ENCODE data around the gene PRR13.

PRR13 gene

DNA sequence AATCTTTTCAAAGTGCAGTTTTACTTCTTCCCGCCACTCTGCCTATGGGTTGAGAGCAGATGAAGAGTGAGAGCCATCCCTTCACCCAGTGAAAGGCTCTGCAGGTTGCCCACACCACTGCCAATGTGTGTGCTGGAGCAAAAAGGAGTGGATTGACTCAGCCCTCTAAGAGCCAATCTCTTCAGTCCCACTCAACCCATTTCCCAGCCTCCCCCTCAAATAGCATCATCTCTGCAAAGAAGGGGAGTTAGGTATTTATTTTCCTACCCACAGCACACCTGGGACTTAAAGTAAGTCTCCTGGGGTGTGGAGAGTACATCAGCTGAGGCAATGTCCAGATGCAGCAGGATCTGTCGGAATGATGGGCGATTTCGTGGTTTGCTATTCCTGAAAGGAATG, 42.4 kb downstream of the PRR13 start:
- Histone ChIP-seq H3K27me3 (ENCODE audit: control insufficient read depth, low read length) (no peaks in the 10 kb centered on the region), H3K4me2 (ENCODE audit: low read length) (no peak overlapping the region), H3K36me3 (ENCODE audit: control insufficient read depth, low read length) (peaks cover 66% of the 10 kb centered on the region), H3K4me1 (ENCODE audit: control insufficient read depth, low read length) (no peaks in the 10 kb centered on the region), H3K9me2 (replicated peaks; ENCODE audit: control insufficient read depth, low read length) (no peaks in the 10 kb centered on the region), H3K79me2 (ENCODE audit: control insufficient read depth, low read length) (no peaks in the 10 kb centered on the region), H3F3A (ENCODE audit: control insufficient read depth, insufficient read depth) (peaks cover 45% of the 10 kb centered on the region), H3K4me3 (ENCODE audit: low read length) (no peak overlapping the region), H4K20me1 (ENCODE audit: control insufficient read depth, insufficient read depth, low read depth, low read length) (peaks cover 18% of the 10 kb centered on the region), H3K9me3 (ENCODE audit: control insufficient read depth, insufficient read depth, low read length) (no peaks in the 10 kb centered on the region), H3K27ac (ENCODE audit: low read depth, low read length) (no peak overlapping the region)
- TF ChIP-seq, protein P1, sequence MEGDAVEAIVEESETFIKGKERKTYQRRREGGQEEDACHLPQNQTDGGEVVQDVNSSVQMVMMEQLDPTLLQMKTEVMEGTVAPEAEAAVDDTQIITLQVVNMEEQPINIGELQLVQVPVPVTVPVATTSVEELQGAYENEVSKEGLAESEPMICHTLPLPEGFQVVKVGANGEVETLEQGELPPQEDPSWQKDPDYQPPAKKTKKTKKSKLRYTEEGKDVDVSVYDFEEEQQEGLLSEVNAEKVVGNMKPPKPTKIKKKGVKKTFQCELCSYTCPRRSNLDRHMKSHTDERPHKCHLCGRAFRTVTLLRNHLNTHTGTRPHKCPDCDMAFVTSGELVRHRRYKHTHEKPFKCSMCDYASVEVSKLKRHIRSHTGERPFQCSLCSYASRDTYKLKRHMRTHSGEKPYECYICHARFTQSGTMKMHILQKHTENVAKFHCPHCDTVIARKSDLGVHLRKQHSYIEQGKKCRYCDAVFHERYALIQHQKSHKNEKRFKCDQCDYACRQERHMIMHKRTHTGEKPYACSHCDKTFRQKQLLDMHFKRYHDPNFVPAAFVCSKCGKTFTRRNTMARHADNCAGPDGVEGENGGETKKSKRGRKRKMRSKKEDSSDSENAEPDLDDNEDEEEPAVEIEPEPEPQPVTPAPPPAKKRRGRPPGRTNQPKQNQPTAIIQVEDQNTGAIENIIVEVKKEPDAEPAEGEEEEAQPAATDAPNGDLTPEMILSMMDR (IDR thresholded peaks at IDR 0.05; ENCODE audit: low read depth, low read length, poor library complexity, severe bottlenecking), result no peak
- TF ChIP-seq EZH2phosphoT487 (IDR thresholded peaks at IDR 0.05; ENCODE audit: borderline replicate concordance, low read length), result no peak

DNA sequence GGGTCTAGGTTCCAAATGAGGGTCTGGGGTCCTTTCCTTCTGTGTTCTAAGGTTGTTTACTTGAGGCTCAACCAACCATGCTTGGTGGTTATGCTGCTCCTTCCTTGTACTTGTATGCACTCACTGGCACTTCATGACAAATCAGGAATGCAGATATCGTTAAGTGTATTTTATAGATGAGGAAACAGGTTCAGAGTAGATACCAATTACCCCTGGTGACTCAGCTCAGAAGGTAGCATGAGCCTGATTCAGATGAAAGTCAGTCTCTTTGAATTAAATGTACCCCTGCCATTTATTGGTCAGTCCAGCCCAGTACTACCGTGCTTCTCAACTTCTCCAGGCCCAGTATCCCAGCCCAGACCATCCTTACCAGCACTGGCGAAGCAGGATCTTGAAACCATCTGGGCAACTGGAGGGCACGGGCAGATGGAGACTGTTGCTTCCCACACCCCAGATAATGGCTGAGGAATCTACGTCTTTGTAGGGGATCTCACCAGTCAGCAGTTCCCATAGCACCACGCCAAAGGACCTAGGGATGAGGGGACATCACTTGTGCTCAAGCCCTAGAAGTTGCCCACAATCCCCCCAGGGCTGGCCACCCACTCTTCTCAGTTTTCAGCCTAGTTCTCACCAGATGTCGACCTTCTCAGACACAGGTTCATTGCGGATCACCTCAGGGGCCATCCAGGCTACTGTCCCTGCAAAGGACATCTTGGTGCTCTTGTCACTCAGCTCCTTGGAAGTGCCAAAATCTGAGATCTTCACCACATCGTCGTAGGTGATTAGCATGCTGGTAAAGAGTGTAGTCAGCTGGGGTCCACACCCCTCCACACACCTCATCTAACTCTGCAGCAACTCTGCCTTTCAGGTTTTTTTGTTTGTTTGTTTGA, 43.4 kb downstream of the PRR13 start:
- peaks cover 36% of the 10 kb centered on the region for H3F3A ChIP-seq (ENCODE audit: control insufficient read depth, insufficient read depth)
- no peaks in the 10 kb centered on the region for H3K9me2 ChIP-seq (replicated peaks; ENCODE audit: control insufficient read depth, low read length)
- H3K36me3 ChIP-seq (ENCODE audit: control insufficient read depth, low read length), result peaks cover 57% of the 10 kb centered on the region
- no peak overlapping the region for H3K4me3 ChIP-seq (ENCODE audit: low read length)
- TF ChIP-seq, protein P1 (IDR thresholded peaks at IDR 0.05; ENCODE audit: low read depth, low read length, poor library complexity, severe bottlenecking), result no peak
- no peak for TF ChIP-seq EZH2phosphoT487 (IDR thresholded peaks at IDR 0.05; ENCODE audit: borderline replicate concordance, low read length)
- no peaks in the 10 kb centered on the region for H3K27me3 ChIP-seq (ENCODE audit: control insufficient read depth, low read length)
- H3K79me2 ChIP-seq (ENCODE audit: control insufficient read depth, low read length), result no peaks in the 10 kb centered on the region
- no peaks in the 10 kb centered on the region for H3K4me1 ChIP-seq (ENCODE audit: control insufficient read depth, low read length)
- no peaks in the 10 kb centered on the region for H3K9me3 ChIP-seq (ENCODE audit: control insufficient read depth, insufficient read depth, low read length)
- H3K27ac ChIP-seq (ENCODE audit: low read depth, low read length), result no peak overlapping the region
- H3K4me2 ChIP-seq (ENCODE audit: low read length), result no peak overlapping the region
- H4K20me1 ChIP-seq (ENCODE audit: control insufficient read depth, insufficient read depth, low read depth, low read length), result peaks cover 12% of the 10 kb centered on the region

DNA sequence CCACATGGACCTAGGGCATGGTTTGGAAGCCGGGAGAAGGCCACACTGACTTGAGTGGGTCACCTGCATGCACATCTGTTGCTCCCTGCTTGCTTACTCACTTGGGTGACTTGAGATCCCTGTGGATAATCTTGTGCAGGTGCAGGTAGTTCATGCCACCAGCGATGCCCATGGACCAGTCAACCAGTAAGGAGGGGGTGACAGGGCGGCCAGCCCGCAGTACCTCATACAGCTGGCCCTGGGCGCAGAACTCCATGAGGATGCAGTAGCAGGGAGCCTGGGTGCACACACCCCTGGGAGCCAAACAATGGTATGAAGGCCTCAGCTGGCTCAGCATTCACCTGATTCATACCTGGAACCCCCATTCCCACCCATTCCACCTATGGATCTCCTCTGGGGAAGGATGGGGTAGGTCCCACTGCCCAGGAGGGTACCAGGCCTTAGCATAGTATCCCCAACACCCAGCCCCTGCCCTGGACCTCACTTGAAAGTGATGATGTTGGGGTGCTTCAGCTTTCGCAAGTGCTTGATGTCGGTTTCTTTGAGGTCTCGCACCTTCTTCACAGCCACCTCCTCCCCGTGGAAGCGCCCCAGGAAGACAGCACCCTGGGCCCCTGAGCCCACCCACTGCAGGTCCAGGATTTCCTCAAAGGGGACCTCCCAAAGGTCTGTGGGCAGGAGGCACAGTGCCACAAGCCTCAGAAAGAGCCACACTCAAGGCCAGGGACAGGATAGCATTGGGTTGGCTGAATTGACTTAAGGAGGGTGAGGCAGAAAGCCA, 44.6 kb downstream of the PRR13 start:
- peaks cover 48% of the 10 kb centered on the region for H3K36me3 ChIP-seq (ENCODE audit: control insufficient read depth, low read length)
- H3K27ac ChIP-seq (ENCODE audit: low read depth, low read length), result no peak overlapping the region
- H3K9me3 ChIP-seq (ENCODE audit: control insufficient read depth, insufficient read depth, low read length), result no peaks in the 10 kb centered on the region
- no peaks in the 10 kb centered on the region for H3K79me2 ChIP-seq (ENCODE audit: control insufficient read depth, low read length)
- H3K9me2 ChIP-seq (replicated peaks; ENCODE audit: control insufficient read depth, low read length), result no peaks in the 10 kb centered on the region
- H4K20me1 ChIP-seq (ENCODE audit: control insufficient read depth, insufficient read depth, low read depth, low read length), result peaks cover 12% of the 10 kb centered on the region
- TF ChIP-seq, protein P1 (IDR thresholded peaks at IDR 0.05; ENCODE audit: low read depth, low read length, poor library complexity, severe bottlenecking), result no peak
- TF ChIP-seq EZH2phosphoT487 (IDR thresholded peaks at IDR 0.05; ENCODE audit: borderline replicate concordance, low read length), result no peak
- H3K4me3 ChIP-seq (ENCODE audit: low read length), result no peak overlapping the region
- H3F3A ChIP-seq (ENCODE audit: control insufficient read depth, insufficient read depth), result peaks cover 24% of the 10 kb centered on the region
- peaks cover 5% of the 10 kb centered on the region for H3K4me1 ChIP-seq (ENCODE audit: control insufficient read depth, low read length)
- H3K4me2 ChIP-seq (ENCODE audit: low read length), result no peak overlapping the region
- H3K27me3 ChIP-seq (ENCODE audit: control insufficient read depth, low read length), result no peaks in the 10 kb centered on the region

Data from DOHH2 (cell line).